ENCODE measurements around the gene HNRNPK. TPM values are rescaled to one million over a fixed set of nuclear protein-coding genes. Genes with fewer than 3 reads are reported as not detected.

The HNRNPK gene
- total RNA-seq, 1 experiment from 2014 or later = 1,200 TPM

GRCh38 chr9:83934569-83935275, 45.3 kb downstream of the HNRNPK start:
- no peak overlapping the region for H3K27ac ChIP-seq
- no peaks in the 10 kb centered on the region for H3K27me3 ChIP-seq
- H3K4me3 ChIP-seq = no peak overlapping the region
- no peak for DNase-seq
- no peaks in the 10 kb centered on the region for H3K9me3 ChIP-seq (replicated peaks)
- H3K4me1 ChIP-seq = peaks cover 11% of the 10 kb centered on the region
- no peaks in the 10 kb centered on the region for H3K36me3 ChIP-seq

GRCh38 chr9:83933790-83934189, 46.2 kb downstream of the HNRNPK start:
- H3K9me3 ChIP-seq (replicated peaks) = no peaks in the 10 kb centered on the region
- H3K27me3 ChIP-seq = no peaks in the 10 kb centered on the region
- H3K4me1 ChIP-seq = peaks cover 11% of the 10 kb centered on the region
- no peak overlapping the region for H3K4me3 ChIP-seq
- H3K27ac ChIP-seq = no peak overlapping the region
- H3K36me3 ChIP-seq = no peaks in the 10 kb centered on the region
- DNase-seq = no peak

GRCh38 chr9:83932851-83933250, 47.2 kb downstream of the HNRNPK start:
- Histone ChIP-seq H3K27me3 (no peaks in the 10 kb centered on the region), H3K9me3 (replicated peaks) (no peaks in the 10 kb centered on the region), H3K4me3 (no peak overlapping the region), H3K36me3 (no peaks in the 10 kb centered on the region), H3K4me1 (peaks cover 11% of the 10 kb centered on the region), H3K27ac (no peak overlapping the region)
- DNase-seq = no peak

DNA sequence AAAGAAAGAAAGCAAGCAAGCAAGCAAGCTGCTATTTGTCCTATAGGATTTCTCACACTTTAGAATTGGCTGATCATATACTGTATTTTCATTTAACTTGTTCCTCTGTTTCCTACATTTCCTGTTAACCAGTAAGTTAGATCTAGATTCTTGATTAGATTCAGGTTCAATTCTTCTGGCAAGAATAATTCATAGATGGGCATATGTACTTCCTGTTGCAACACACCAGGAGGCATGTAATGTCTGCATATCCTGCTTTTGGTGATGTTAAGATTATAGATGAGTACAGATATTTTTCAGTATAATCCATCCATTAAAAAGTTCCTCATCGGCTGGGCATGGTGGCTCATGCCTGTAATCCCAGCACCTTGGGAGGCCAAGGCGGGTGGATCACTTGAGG, 48.0 kb downstream of the HNRNPK start:
- Histone ChIP-seq H3K27ac (no peak overlapping the region), H3K27me3 (no peaks in the 10 kb centered on the region), H3K9me3 (replicated peaks) (no peaks in the 10 kb centered on the region), H3K4me1 (peaks cover 11% of the 10 kb centered on the region), H3K36me3 (no peaks in the 10 kb centered on the region), H3K4me3 (no peak overlapping the region)
- DNase-seq = no peak

GRCh38 chr9:83930881-83931280, 49.1 kb downstream of the HNRNPK start:
- Histone ChIP-seq H3K27me3 (no peaks in the 10 kb centered on the region), H3K4me3 (no peak overlapping the region), H3K4me1 (peaks cover 11% of the 10 kb centered on the region), H3K9me3 (replicated peaks) (no peaks in the 10 kb centered on the region), H3K27ac (no peak overlapping the region), H3K36me3 (no peaks in the 10 kb centered on the region)
- no peak for DNase-seq

GRCh38 chr9:83927591-83927990, 52.4 kb downstream of the HNRNPK start:
- Histone ChIP-seq H3K4me1 (no peaks in the 10 kb centered on the region), H3K36me3 (no peaks in the 10 kb centered on the region), H3K27ac (no peak overlapping the region), H3K4me3 (no peak overlapping the region), H3K27me3 (no peaks in the 10 kb centered on the region), H3K9me3 (replicated peaks) (no peaks in the 10 kb centered on the region)
- DNase-seq = no peak

DNA sequence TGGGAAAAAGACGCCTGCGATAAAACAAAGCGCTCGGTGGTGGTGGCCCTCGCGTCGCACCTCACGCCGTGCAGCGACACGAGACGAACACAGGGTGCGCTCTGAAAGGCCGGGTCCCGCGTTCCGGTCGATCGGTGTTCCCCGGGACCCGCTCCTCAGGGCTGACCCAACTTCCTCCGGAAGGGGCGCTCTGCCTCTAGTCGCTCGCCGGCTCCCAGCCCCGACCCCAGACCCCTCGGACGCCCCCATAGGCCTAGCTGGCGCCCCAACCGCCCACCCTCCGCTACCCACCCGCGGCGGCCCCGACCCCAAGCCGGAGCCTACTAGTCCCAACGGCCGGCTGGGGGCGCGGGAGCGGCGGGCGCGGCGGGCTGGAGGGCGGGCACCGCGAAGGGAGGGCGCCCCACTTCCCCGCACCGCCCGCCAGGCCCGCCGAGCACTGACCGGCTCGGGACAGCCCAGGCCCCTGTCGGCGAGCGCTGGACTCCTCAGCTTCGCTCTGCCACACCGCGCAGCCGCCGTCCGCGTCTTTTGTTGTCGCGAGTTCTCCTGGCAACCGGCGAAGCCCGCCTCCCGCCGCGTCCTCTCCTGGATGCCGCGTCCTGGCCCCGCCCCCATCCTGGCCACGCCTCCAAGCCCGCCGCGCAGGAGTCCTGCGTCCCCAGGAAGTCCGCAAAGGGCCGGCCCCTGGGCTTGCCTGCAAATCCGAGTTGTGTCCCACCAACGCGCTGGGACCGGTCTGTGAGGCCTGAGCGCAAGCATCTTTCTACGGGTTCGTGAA, 58.9 kb downstream of the HNRNPK start, which contains the start of gene KIF27:
TSS of gene KIF27 (minus strand) at position 506 of the 781 bp plus-strand sequence. CDS start 5,841 bp downstream, outside the sequence.
- H3K4me3 ChIP-seq = peak within 1 kb of the TSS; percentile 72
- no peaks in the 10 kb centered on the region for H3K36me3 ChIP-seq
- H3K27me3 ChIP-seq = no peaks in the 10 kb centered on the region
- H3K9me3 ChIP-seq (replicated peaks) = no peaks in the 10 kb centered on the region
- no peaks in the 10 kb centered on the region for H3K4me1 ChIP-seq
- peak; percentile 99 for DNase-seq
- H3K27ac ChIP-seq = peak within 1 kb of the TSS; percentile 58

- no peaks in the 10 kb centered on the region for H3K4me1 ChIP-seq
Observed at GRCh38 chr9:83920469-83920926, 59.5 kb downstream of the HNRNPK start.

DNA sequence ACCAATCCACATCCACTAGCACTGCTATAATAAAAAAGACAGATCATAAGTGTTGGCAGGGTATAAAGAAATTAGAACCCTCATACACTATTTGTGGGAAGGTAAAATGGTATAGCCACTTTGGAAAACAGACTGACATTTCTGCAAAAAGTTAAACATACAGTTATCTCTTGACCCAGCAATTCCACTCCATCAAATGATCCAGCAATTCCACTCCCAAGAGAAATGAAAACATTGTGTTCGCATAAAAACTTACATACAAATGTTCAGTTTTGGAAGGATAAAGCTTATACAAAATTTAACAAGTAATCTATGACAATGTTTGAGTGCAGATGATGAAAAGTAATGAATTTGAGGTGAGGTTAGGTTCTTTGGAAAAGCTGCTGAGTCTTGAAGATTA, 60.9 kb downstream of the HNRNPK start:
- Histone ChIP-seq H3K4me3 (no peak overlapping the region), H3K36me3 (no peaks in the 10 kb centered on the region), H3K4me1 (no peaks in the 10 kb centered on the region), H3K9me3 (replicated peaks) (no peaks in the 10 kb centered on the region), H3K27me3 (no peaks in the 10 kb centered on the region), H3K27ac (no peak overlapping the region)
- no peak for DNase-seq

More at GRCh38 chr9:83920469-83920926, 59.5 kb downstream of the HNRNPK start:
- H3K36me3 ChIP-seq = no peaks in the 10 kb centered on the region
- H3K4me3 ChIP-seq = peak overlapping the region; percentile 72
- no peaks in the 10 kb centered on the region for H3K9me3 ChIP-seq (replicated peaks)
- no peaks in the 10 kb centered on the region for H3K27me3 ChIP-seq
- peak overlapping the region; percentile 58 for H3K27ac ChIP-seq
- no peak for DNase-seq

Other genes with a start within 250 kb of the HNRNPK start
- 10.8 and 13.4 TPM in 2 replicates for gene GKAP1, start 162.4 kb downstream of the HNRNPK start, total RNA-seq (2014; rRNA removed; shearing (Covaris generic))
- 2.0 and 3.9 TPM in 2 replicates for gene KIF27, start 58.8 kb downstream of the HNRNPK start, total RNA-seq (2014; rRNA removed; shearing (Covaris generic))
- 10.9 and 11.1 TPM in 2 replicates for gene RMI1, start 590 bp upstream of the HNRNPK start, total RNA-seq (2014; rRNA removed; shearing (Covaris generic))